NCI-H1694 (cell line): Measurements from ENCODE around the gene SNRPD2.
"Not testable (repeated sequence)": the region's sequence is repeated elsewhere in the genome, so short reads cannot be mapped to it uniquely, and the experiment has no call there.

Source experiments
- DNase-seq: peaks from one replicate; lab custom pipeline; 2025; lab: John Stamatoyannopoulos, UW

Gene SNRPD2

GRCh38 chr19:45691516-45692186, at the start of gene SNRPD2:
Gene SNRPD2, minus strand, starts transcription at chr19:45691953. Its CDS starts 65 bp downstream, at chr19:45691888.
- peak; percentile 89 for DNase-seq

GRCh38 chr19:45739498-45740439, 48.0 kb upstream of the SNRPD2 start:
- no peak for DNase-seq

- no peak for DNase-seq
These were observed 41.5 kb upstream of the SNRPD2 start, which contains the start of gene MEIOSIN for GRCh38 chr19:45733160-45733810. Gene MEIOSIN, plus strand, starts transcription at chr19:45733439. Its CDS starts 1,938 bp downstream, at chr19:45735377.

GRCh38 chr19:45730368-45731288, 38.9 kb upstream of the SNRPD2 start, which contains the start of gene FBXO46:
Gene FBXO46, minus strand, starts transcription at chr19:45730896. Its CDS starts 17,401 bp downstream, at chr19:45713495.
- DNase-seq = peak; percentile 98

- no peak for DNase-seq
These were observed 38.1 kb upstream of the SNRPD2 start for GRCh38 chr19:45729800-45730290.

GRCh38 chr19:45728683-45729082, 36.9 kb upstream of the SNRPD2 start:
- DNase-seq = not testable (repeated sequence)

- DNase-seq = not testable (repeated sequence)
These were observed 28.3 kb upstream of the SNRPD2 start for GRCh38 chr19:45720065-45720464.

GRCh38 chr19:45717983-45718650, 26.4 kb upstream of the SNRPD2 start:
- DNase-seq = no peak

- peak; percentile 97 for DNase-seq
These were observed 25.6 kb upstream of the SNRPD2 start for GRCh38 chr19:45717131-45717982.

- no peak for DNase-seq
These were observed 24.8 kb upstream of the SNRPD2 start for GRCh38 chr19:45716359-45717130.

- DNase-seq = no peak
These were observed 23.4 kb upstream of the SNRPD2 start for GRCh38 chr19:45715139-45715538.

- no peak for DNase-seq
These were observed 21.4 kb upstream of the SNRPD2 start for GRCh38 chr19:45713141-45713540.

- DNase-seq = no peak
These were observed 20.9 kb upstream of the SNRPD2 start for GRCh38 chr19:45712699-45713067.

GRCh38 chr19:45711851-45712698, 20.3 kb upstream of the SNRPD2 start:
- no peak for DNase-seq

GRCh38 chr19:45710356-45711130, 18.8 kb upstream of the SNRPD2 start:
- DNase-seq = no peak

GRCh38 chr19:45705710-45706415, 14.1 kb upstream of the SNRPD2 start:
- DNase-seq = no peak
